NCI-H526 (cell line): ENCODE measurements around the gene TPSB2.
"Not testable (repeated sequence)": the region's sequence is repeated elsewhere in the genome, so short reads cannot be mapped to it uniquely, and the experiment has no call there.

Experiments used
- DNase-seq, 2 experiments: peaks; one replicate each; lab custom pipeline; 2025; lab: John Stamatoyannopoulos, UW

The TPSB2 gene

GRCh38 chr16:1230084-1230470, at the start of gene TPSB2:
Gene TPSB2, minus strand, starts transcription at chr16:1230184. Its CDS starts 233 bp downstream, at chr16:1229951.
- DNase-seq = not testable (repeated sequence)

DNA sequence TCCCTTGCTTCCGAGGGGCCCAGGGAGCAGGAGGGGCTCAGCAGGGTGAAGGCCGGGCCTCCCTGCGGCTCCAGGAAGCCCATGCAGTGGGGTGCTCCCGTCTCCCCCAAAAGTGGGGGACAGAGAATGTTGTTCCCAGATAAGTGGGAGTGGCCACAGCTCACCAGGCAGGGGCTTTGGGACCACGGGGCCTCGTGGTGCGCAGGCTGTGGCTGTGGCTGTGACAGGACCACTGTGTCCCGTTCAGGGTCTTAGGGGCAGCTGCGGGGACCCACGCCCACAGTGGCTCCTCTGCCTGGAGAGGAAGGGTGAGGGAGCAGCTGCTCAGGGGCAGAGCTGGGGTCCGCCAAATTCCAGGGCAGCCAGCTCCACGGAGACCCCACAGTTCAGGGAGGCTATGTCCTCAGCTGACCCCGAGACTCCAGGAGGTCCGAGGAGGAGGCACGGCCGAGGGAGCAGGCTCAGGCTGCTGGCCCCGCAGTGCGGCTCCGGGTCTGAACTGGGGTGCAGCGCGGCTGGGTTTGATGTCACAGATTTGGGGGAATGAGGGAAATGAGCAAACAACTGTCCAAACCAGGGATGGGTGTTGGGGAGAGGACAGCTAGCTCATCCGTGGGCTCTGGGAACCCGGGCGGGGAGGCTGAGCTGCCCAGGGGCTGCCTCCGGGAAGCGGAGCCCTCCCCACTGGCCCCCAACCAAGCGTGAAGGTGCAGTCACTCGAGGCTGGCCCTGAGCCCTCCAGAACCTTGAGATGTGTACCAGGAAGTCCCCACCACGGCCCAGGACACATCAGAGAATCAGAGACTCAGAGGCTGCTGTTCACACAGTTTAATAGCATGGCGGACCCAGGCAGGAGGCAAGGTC, 49.3 kb upstream of the TPSB2 start:
- DNase-seq = no peak

- no peak for DNase-seq
Measured at GRCh38 chr16:1278477-1278876, 48.5 kb upstream of the TPSB2 start.

DNA sequence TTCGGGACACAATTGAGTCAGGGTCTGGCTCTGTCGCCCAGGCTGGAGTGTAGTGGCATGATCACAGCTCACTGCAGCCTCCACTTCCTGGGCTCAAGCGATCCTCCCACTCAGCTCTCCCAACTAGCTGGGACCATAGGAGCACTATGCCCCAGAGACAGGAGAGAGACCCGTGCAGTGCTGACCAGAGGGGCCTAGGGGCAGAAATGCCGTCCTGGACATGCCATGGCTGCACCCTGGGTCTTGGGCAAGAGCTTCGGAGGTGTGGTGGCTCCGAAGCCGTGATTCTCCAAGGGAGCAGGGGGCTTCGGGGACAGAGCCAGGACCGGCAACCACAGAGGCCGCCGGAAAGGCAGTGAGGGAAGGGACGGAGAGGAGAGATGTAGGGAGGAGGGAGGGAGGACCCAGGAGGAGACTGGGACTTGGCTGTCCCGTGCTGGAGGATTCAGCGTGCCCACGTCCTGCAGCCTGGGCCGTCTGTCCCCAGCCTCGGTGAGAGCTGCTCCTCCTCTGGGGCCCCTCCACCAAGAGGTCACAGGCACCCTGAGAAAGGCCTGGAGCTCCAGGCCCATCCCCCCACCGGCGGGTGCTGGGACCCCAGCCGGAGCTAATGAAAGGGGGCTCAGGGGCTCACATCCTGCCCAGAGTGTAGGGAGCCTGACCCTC, 47.8 kb upstream of the TPSB2 start:
- no peak for DNase-seq

- no peak for DNase-seq
Measured at GRCh38 chr16:1277151-1277598, 47.2 kb upstream of the TPSB2 start.

- DNase-seq = no peak
Measured at GRCh38 chr16:1276580-1276878, 46.5 kb upstream of the TPSB2 start.

GRCh38 chr16:1275791-1276579, 46.0 kb upstream of the TPSB2 start:
- DNase-seq = no peak

- no peak for DNase-seq
Measured at GRCh38 chr16:1274767-1275166, 44.8 kb upstream of the TPSB2 start.

DNA sequence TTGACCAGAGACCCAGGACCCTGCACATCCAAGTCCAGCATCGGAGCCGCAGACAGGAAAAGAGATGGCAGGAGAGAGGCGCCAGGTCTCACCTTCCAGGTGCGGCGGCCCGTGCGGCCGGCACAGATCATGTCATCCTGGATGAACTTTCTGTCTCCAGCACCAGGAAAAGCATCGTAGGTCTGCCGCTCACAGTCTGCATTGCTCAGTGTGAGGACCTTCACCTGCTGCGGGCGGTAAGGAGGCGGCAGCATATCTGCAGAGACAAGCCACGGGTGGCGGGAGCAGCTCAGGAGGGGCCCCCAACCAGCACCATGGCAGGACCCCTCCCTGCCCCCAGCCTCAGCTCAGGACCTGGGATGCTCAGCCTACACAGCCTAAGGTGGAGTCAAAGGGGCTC, 43.8 kb upstream of the TPSB2 start:
- DNase-seq = no peak

DNA sequence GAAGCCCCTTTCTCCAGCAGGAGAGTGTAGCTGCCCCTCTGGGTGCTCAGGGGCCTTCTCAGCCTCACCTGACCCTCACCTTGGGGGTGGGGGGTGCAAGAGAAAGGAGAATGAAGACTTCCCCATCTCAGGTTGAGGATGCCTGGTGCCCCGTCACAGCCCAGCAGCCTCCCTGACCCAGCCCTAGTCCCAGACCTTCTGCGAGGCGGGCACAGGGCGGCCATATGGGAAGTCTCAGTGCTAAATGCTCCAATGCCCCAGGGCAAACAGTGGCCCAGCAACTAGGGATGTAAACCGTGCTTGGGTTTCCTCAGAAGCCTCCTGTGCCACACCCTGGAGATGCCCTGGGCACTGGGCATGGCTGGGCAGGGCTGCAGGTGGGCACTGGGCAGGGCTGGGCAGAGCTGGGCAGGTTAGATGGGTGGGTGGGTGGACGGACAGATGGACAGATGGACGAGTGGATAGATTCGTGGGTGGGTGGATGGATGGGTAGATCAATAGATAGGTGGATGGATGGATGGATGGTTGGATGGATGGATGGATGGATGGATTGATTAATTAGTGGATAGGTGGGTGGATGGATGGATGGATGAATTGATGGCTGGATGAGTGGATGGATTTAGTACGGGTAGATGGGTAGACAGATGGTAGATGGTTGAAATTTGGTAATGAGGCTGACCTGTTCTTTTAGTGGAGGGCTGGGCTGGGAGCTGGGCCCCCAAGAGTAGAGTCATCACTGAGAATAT, 42.6 kb upstream of the TPSB2 start:
- DNase-seq = no peak

DNA sequence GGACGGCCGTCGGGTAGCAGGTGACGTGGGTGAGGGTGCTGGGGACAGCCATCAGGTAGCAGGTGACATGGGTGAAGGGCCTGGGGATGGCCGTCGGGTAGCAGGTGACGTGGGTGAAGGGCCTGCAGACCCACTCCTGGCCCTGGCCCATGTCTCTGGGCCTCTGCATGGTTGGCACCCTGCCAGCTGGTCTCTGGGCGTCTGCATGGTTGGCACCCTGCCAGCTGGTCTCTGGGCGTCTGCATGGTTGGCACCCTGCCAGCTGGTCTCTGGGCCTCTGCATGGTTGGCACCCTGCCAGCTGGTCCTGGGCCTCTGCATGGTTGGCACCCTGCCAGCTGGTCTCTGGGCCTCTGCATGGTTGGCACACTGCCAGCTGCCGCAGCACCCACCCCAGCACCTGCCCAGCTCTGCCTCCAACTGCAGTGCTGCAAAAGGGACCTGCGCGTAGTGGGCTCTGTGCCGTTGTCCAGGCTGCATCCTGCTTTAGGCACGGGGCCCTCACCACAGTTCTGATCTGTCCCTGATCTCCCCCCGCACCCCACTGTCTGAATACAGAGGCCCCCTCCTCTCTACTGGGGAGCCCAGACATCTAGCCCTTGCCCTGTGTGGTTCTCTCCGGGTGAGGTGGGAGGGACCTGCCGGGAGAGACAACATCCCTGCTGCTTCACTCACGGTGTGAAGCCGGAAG, 41.9 kb upstream of the TPSB2 start:
- DNase-seq = not testable (repeated sequence)

- no peak for DNase-seq
Measured at GRCh38 chr16:1271380-1271723, 41.4 kb upstream of the TPSB2 start.

DNA sequence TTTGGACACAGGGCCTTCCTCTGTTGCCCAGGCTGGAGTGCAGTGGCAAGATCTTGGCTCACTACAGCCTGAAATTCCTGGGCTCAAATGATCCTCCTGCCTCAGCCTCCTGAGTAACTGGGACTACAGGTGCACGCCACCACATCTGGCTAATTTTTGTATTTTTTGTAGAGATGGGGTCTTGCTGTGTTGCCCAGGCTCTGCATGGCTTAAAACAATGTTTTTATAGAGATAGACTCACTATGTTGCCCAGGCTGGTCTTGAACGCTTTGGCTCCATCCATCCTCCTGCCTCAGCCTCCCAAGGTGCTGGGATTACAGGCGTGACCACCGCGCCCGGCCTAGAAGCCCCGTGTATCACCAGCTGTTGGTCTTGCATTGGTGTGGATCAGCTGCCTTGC, 39.4 kb upstream of the TPSB2 start:
- DNase-seq = not testable (repeated sequence)

DNA sequence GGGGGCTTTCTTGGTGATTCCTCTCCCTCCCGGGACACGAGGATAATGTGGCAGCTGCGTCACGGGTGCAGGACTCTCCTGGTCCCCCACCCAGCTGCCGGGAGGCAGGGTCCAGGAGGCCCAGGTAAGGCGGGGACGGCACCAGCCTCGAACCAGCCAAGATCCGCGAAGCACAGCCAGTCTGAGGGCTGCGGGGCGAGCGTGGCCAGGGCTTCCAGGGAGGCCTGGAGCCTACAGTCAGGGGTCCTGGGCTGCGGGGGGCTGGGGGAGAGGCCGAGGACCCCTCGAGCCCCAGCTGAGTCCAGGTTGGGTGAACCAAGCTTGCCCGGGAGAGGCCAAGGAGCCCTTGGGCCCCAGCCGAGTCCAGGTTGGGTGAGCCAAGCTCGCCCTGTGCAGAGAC, 35.8 kb upstream of the TPSB2 start:
- no peak for DNase-seq

DNA sequence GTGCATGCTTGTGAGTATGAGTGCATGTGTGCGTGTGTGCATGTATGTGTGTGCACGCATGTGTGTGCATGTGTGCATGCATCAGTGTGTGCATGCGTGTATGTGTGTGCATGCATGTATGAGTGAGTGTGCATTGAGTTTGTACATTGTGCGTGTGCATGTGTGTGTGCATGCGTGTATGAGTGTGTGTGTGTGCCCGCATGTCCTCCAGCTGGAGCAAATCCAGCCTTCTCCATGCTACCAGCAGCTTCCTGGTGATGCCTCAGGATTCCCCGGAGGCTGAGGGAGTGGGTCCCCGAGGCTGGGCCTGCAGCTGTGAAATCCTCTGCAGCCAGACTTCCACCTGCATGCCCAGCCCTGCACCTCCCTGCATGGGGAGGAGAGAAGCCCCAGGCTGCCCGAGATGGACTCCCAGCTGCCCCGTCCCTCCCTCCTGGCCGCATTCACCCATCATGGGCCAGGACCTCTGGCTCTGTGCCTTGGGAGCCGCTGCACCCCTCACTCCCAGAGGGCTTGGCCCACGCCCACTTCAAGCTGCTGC, 35.2 kb upstream of the TPSB2 start:
- no peak for DNase-seq

DNA sequence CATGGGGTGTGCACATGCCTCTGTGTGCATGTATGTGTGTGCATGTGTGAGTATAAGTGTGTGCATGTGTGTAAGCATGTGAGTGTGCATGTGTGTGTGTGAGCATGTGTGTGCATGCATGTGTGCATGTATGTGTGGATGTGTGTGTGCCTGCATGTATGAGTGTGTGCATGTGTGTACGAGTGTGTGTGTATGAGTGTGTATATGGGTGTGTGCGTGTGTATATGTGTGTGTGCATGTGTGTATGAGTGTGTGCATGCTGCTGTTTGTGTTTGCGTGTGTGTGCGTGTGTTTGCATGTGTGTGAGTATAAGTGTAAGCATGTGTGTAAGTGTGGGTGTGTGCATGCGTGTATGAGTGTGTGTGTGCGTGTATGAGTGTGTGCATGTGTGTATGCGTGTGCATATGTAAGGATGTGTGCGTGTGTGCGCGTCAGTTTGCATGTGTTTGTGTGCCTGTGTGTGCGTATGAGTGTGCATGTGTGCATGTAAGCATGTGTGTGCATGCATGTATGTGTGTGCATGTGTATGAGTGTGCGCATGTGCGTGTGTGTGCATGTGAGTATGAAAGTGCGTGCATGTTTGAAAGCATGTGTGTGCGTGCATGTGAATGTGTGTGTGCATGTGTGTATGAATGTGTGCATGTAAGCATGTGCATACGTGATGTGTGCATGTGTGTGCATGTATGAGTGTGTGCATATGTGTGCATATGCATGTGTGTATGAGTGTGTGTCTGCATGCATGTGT, 34.5 kb upstream of the TPSB2 start:
- no peak for DNase-seq

DNA sequence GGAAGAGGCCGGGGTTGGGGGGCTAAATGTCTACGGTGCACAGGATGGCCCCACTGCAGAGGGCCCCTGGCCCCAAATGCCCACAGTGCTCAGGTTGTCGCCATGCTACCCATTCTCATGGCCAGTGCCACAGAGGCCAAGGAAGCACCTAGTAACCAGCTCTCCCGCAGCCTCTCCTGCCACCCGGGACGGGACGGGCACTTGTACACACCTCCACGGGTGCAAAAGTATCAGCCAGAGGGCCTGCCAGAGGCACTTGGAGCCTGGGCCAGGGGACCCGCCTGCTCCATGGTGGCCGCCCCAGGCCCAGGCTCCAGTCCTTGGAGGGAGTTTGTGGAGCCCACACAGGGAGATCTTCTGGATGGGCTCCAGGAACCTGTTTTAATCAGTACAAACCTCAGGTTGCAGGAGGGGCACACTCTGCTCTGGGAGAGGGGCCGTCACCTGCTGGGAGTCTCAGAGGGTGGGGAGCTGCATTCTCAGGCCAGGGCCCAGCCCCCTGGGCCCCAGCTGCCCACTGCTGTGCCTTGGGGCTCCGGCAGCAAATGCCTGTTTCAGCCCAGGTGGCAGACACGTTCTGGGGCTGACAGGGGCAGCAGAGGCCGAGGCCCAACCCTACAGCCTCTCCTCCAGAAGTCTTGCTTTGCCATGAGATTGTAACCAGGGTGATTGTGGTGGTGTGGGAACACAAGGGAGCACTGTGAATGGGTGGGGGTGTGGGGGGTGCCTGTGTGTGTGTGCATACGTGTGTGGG, 33.8 kb upstream of the TPSB2 start:
- no peak for DNase-seq

DNA sequence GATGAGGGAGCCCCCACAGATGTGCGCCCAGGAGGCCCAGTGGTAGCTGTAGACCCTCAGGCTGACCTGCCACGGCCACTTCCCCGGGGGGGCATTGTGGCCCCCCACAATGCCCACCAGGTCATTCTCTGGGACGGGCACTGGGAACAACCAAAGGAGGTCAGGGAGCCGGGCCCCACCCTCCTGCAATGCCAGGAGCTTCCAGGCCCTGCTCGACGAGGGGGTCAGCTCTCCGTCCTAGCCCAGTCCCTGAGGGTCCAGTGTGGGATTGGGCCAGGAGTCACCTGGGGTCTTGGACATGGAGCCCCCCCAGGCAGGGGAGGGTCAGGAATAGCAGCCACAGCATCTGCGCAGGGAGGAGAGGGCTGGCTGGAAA, 32.9 kb upstream of the TPSB2 start:
- DNase-seq = no peak

GRCh38 chr16:1262210-1262845, 32.3 kb upstream of the TPSB2 start:
- no peak for DNase-seq
